ENCODE results near the gene TINCR.

- TF ChIP-seq CTCF (conservative IDR thresholded peaks at IDR 0.05; ENCODE audit: low read length) (no peak), EZH2phosphoT487 (IDR thresholded peaks at IDR 0.05; ENCODE audit: borderline replicate concordance, low read depth, low read length) (no peak)
These were observed 41.1 kb downstream of the TINCR start for GRCh38 chr19:5526691-5527090.

Data from OCI-LY7 (cell line).